Cardiac muscle cell (in vitro differentiated cells and primary cell): ENCODE measurements around the gene SMARCD3. TPM values are rescaled to one million over a fixed set of nuclear protein-coding genes. Genes with fewer than 3 reads are reported as not detected.
A peak's percentile ranks its signal among the peaks of the same experiment; 100 is the strongest.

Experiments
- DNase-seq, 2 donors: peaks; one replicate each; pipeline versions ENCODE4 v3.0.0 to v3.0.0-alpha.2; 2010 to 2017; ENCODE audit warnings: low read depth in 1 of 2, low spot score in 1 of 2
- H3K27ac ChIP-seq: fragments of 200-600 bp; sonication (generic); 2 replicates; pipeline ENCODE4 v1.5.1; 2016
- H3K27me3 ChIP-seq: fragments of 200-600 bp; sonication (generic); 2 replicates; pipeline ENCODE4 v1.6.0; 2016; ENCODE audit warnings: control low read depth
- H3K36me3 ChIP-seq: fragments of 200-600 bp; sonication (generic); 2 replicates; pipeline ENCODE4 v1.5.1; 2016; ENCODE audit warnings: control low read depth
- H3K4me1 ChIP-seq: fragments of 200-600 bp; sonication (generic); 2 replicates; pipeline ENCODE4 v1.8.1; 2017; ENCODE audit warnings: low read depth, mild to moderate bottlenecking, mixed run types
- H3K4me3 ChIP-seq: fragments of 200-600 bp; sonication (generic); 2 replicates; pipeline ENCODE4 v1.5.1; 2016; ENCODE audit warnings: mild to moderate bottlenecking
- H3K9me3 ChIP-seq: fragments of 200-600 bp; sonication (generic); 2 replicates; pipeline ENCODE4 v1.5.1; 2017; ENCODE audit warnings: low read depth, mild to moderate bottlenecking, control low read depth
- CTCF ChIP-seq: IDR thresholded peaks from 2 replicates; pipeline ENCODE4 v1.5.1; 2012; ENCODE audit warnings: low read depth, mild to moderate bottlenecking, low read length
- polyA plus RNA-seq: library from polyadenylated mRNA; unstranded; fragments of >200 nt; fragmentation: Nextera tagmentation; extraction: Ambion mirVana; gene quantifications from 2 replicates; pipeline ENCODE4 v1.2.1, GENCODE V29; 2016
- total RNA-seq: library from RNA; depleted of rRNA; stranded (reverse); fragments of >200 nt; gene quantifications from 2 replicates; pipeline ENCODE4 v1.2.3, GENCODE V29; 2016

SMARCD3 gene
- total and polyA plus RNA-seq, 2 experiments from 2014 or later, result 180 to 237 TPM

GRCh38 chr7:151232091-151232916 lies 16.2 kb downstream of the SMARCD3 start, which contains the start of gene CHPF2:
CHPF2 (plus strand) TSS chr7:151232483; CDS start chr7:151234012, 1,529 bp downstream.
- Histone ChIP-seq H3K36me3 (peaks cover 12% of the 10 kb centered on the region), H3K9me3 (no peaks in the 10 kb centered on the region), H3K27ac (peak within 1 kb of the TSS; percentile 53), H3K4me3 (peak within 1 kb of the TSS; percentile 92), H3K27me3 (no peaks in the 10 kb centered on the region), H3K4me1 (peaks cover 12% of the 10 kb centered on the region)
- TF ChIP-seq CTCF, result no peak
- DNase-seq, result peak; percentile 90 to 92

GRCh38 chr7:151231080-151231479 lies 17.4 kb downstream of the SMARCD3 start:
- peaks cover 13% of the 10 kb centered on the region for H3K4me1 ChIP-seq
- no peaks in the 10 kb centered on the region for H3K27me3 ChIP-seq
- H3K27ac ChIP-seq, result no peak overlapping the region
- DNase-seq, result no peak
- H3K4me3 ChIP-seq, result no peak overlapping the region
- no peaks in the 10 kb centered on the region for H3K36me3 ChIP-seq
- H3K9me3 ChIP-seq, result no peaks in the 10 kb centered on the region
- no peak for TF ChIP-seq CTCF

GRCh38 chr7:151229249-151229648 lies 19.2 kb downstream of the SMARCD3 start:
- H3K36me3 ChIP-seq, result peaks cover 4% of the 10 kb centered on the region
- no peak overlapping the region for H3K27ac ChIP-seq
- DNase-seq, result no peak
- TF ChIP-seq CTCF, result no peak
- no peak overlapping the region for H3K4me3 ChIP-seq
- no peaks in the 10 kb centered on the region for H3K27me3 ChIP-seq
- peaks cover 18% of the 10 kb centered on the region for H3K4me1 ChIP-seq
- no peaks in the 10 kb centered on the region for H3K9me3 ChIP-seq

GRCh38 chr7:151228024-151228866 lies 20.2 kb downstream of the SMARCD3 start:
- Histone ChIP-seq H3K27ac (peak overlapping the region; percentile 95), H3K27me3 (no peaks in the 10 kb centered on the region), H3K9me3 (no peaks in the 10 kb centered on the region), H3K4me1 (peaks cover 14% of the 10 kb centered on the region), H3K36me3 (peaks cover 12% of the 10 kb centered on the region), H3K4me3 (peak overlapping the region; percentile 92)
- no peak for DNase-seq
- no peak for TF ChIP-seq CTCF

GRCh38 chr7:151226875-151227782 lies 21.4 kb downstream of the SMARCD3 start, which contains the start of gene ABCF2:
ABCF2 (minus strand) TSS chr7:151227205; CDS start chr7:151226458, 747 bp downstream.
- DNase-seq, result peak; percentile 99
- H3K27me3 ChIP-seq, result no peaks in the 10 kb centered on the region
- H3K4me1 ChIP-seq, result peaks cover 14% of the 10 kb centered on the region
- no peaks in the 10 kb centered on the region for H3K9me3 ChIP-seq
- peak within 1 kb of the TSS; percentile 92 for H3K4me3 ChIP-seq
- peak within 1 kb of the TSS; percentile 95 for H3K27ac ChIP-seq
- peaks cover 22% of the 10 kb centered on the region for H3K36me3 ChIP-seq
- no peak for TF ChIP-seq CTCF
